IPS-18a (cell line): ENCODE results near the gene ALG5.

Experiments
- H3K27ac ChIP-seq: one replicate; pipeline ENCODE4 v1.5.1; 2013; ENCODE audit warnings: low read length
- H3K27me3 ChIP-seq: one replicate; pipeline ENCODE4 v1.6.1; 2013; ENCODE audit warnings: mild to moderate bottlenecking, low read length; ENCODE audit not compliant: control insufficient read depth, insufficient read depth
- H3K36me3 ChIP-seq: one replicate; pipeline ENCODE4 v1.6.1; 2013; ENCODE audit warnings: low read depth, low read length; ENCODE audit not compliant: control insufficient read depth
- H3K4me1 ChIP-seq: one replicate; pipeline ENCODE4 v1.6.1; 2013; ENCODE audit warnings: low read depth, low read length; ENCODE audit not compliant: control insufficient read depth
- H3K4me3 ChIP-seq: one replicate; pipeline ENCODE4 v1.5.1; 2013; ENCODE audit warnings: low read length
- H3K9ac ChIP-seq: one replicate; pipeline ENCODE4 v1.6.1; 2013; ENCODE audit warnings: mild to moderate bottlenecking, low read length, moderate library complexity
- H3K9me3 ChIP-seq: one replicate; pipeline ENCODE4 v1.6.1; 2013; ENCODE audit warnings: low read depth, low read length; ENCODE audit not compliant: control insufficient read depth

Gene ALG5, protein sequence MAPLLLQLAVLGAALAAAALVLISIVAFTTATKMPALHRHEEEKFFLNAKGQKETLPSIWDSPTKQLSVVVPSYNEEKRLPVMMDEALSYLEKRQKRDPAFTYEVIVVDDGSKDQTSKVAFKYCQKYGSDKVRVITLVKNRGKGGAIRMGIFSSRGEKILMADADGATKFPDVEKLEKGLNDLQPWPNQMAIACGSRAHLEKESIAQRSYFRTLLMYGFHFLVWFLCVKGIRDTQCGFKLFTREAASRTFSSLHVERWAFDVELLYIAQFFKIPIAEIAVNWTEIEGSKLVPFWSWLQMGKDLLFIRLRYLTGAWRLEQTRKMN

DNA sequence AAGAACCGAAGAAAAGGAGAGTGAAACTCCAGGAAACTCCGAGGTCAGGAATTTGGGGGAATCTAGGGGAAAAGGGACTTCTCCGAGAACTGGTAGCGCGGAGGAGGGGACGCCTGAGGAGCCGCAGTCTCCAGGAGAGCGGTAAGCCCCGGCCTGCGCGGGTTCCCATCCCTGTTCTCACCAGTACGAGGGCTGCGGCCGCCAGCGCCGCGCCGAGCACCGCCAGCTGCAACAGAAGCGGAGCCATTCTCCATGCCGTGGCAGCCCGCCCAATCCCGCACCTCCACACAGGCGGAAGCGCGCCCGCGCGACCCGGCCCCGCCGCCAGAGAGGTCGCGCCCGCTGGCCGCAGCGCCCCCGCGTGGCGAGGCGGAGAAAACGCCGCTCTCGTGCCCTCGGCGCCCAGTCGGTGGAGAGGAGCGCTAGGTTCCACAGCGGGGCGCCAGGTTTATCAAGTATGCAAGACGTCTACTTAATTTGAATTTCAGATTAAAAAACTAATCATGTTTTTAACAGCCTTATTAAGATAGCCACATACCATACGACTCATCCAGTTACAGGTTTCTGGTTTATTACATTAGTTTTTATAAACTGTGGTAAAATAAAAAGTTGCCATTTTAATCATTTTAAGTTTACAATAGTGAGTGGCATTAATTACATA is at the start of gene ALG5:
TSS of gene ALG5 (minus strand) at position 287 of the 661 bp plus-strand sequence. CDS start at position 247, 40 bp downstream.
- Histone ChIP-seq H3K27me3 (no peaks in the 10 kb centered on the region), H3K9ac (peak within 1 kb of the TSS; percentile 99), H3K9me3 (no peaks in the 10 kb centered on the region), H3K4me1 (peaks cover 16% of the 10 kb centered on the region), H3K36me3 (peaks cover 27% of the 10 kb centered on the region), H3K27ac (peak within 1 kb of the TSS; percentile 97), H3K4me3 (peak within 1 kb of the TSS; percentile 95)

DNA sequence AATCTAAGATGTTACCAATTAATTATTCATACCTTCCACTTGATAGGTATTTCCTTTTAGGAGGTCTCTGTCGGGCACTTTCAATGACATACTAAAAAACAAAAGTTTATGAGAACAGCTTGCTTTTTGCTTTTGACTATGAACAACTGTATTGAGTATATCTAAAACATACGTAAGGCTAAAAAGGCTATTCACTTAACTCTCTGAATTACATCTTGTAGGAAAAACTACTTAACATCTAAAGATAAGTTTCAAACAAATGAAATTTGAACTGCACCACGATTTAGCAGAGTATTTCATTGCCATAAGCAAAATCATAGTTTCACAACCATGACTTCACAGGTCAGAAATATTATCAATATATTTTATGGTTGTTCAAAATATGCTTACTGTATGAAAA is 48.7 kb upstream of the ALG5 start:
- Histone ChIP-seq H3K27ac (no peak overlapping the region), H3K9ac (no peak overlapping the region), H3K9me3 (no peaks in the 10 kb centered on the region), H3K4me1 (no peaks in the 10 kb centered on the region), H3K4me3 (no peak overlapping the region), H3K27me3 (no peaks in the 10 kb centered on the region), H3K36me3 (peaks cover 47% of the 10 kb centered on the region)

DNA sequence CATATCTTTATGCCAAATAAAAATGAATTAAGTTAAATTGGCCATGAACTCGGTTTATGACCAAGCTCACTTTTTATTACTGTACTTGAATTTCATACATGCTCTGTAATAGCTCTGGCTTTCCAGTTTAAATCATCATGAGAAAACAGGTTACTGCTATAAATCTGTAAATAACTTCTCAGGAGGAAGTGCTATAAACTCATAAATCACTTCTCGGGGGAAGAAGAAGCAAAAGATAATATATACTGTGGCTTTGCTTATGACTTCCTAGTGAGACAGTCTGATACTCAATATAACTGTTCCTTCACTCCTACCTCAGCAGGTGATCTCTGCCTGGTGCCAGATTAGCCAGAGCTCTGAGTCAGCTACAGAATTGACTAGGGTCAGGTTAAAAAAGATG is 47.9 kb upstream of the ALG5 start:
- Histone ChIP-seq H3K27ac (no peak overlapping the region), H3K27me3 (no peaks in the 10 kb centered on the region), H3K9me3 (no peaks in the 10 kb centered on the region), H3K4me3 (no peak overlapping the region), H3K36me3 (peaks cover 55% of the 10 kb centered on the region), H3K9ac (no peak overlapping the region), H3K4me1 (no peaks in the 10 kb centered on the region)

DNA sequence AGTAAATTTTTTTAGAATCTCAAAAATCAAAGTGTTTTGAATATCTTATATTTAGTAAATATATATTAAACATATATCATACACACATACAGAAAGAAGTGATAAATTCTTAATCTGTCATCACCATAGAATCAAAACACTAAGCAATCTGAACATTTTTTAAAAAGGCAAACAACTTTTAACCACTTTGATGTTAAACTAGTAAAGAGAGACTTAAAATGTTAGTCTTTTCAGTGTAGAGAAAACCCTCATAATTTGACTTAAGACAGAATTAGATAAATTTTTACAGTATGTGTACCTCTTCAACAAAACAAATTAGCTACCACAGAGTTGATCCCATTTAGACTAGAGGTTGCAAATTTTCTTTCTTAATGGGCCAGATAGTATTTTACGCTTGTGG is 46.9 kb upstream of the ALG5 start:
- Histone ChIP-seq H3K27me3 (no peaks in the 10 kb centered on the region), H3K9ac (no peak overlapping the region), H3K36me3 (peaks cover 59% of the 10 kb centered on the region), H3K9me3 (no peaks in the 10 kb centered on the region), H3K27ac (no peak overlapping the region), H3K4me1 (no peaks in the 10 kb centered on the region), H3K4me3 (no peak overlapping the region)

DNA sequence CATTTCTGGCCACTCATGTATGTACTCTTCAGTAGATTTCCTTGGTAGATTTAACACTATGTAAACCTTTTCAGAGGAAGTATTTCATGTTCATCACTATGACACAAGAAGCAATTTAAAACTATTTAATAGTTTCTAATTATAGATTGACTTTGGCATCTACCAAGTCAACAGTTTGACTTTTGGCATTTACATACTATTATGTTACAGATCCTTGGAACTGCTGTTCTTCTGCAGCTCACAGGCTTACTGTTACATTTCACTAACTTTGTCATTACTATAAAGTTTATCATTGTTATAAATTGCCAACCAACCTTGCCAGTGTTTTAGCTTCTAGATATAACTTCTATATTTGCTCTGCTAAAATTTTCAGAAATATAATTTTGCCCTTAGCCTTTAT is 41.6 kb upstream of the ALG5 start:
- no peaks in the 10 kb centered on the region for H3K4me1 ChIP-seq
- H3K36me3 ChIP-seq: peaks cover 76% of the 10 kb centered on the region
- no peaks in the 10 kb centered on the region for H3K9me3 ChIP-seq
- H3K9ac ChIP-seq: no peak overlapping the region
- no peaks in the 10 kb centered on the region for H3K27me3 ChIP-seq
- H3K4me3 ChIP-seq: no peak overlapping the region
- H3K27ac ChIP-seq: no peak overlapping the region

DNA sequence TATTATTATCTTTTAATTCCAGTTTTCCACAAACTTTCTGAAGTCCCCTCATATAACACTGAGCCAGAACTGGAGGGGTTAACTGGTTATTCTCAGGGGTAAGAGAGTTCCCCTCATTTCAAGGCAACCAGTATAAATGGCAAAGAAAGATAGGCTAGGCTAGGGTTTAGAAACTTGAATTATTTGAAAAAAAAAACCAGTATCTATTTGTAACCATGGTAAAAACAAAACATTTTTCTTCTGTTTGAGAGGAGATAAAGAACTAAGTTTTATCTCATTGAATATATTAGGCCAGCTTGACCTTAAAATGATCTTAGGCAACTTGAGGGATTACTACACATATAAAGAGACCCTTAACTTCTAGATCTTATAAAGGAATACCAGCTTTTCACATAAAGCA is 40.8 kb upstream of the ALG5 start:
- H3K9ac ChIP-seq: no peak overlapping the region
- peaks cover 81% of the 10 kb centered on the region for H3K36me3 ChIP-seq
- H3K9me3 ChIP-seq: no peaks in the 10 kb centered on the region
- H3K4me3 ChIP-seq: no peak overlapping the region
- no peaks in the 10 kb centered on the region for H3K27me3 ChIP-seq
- H3K27ac ChIP-seq: no peak overlapping the region
- H3K4me1 ChIP-seq: no peaks in the 10 kb centered on the region

DNA sequence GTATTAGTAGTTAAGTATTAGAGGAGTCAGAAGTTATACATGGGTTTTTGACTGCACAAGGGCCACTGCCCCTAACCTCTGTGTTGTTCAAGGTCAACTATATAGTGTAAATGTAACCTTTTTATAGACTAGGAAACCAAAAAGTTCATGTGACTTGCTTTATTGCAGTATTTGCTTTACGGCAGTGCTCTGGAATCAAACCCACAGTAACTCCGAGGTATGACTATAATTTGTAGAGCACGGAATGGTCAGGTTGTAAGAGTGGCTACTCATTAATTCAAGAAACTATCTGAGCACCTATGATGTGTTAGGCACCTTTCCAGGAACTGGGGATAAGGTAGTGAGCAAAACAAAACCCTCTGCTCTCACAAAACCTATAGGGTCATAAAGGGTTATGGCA is 38.1 kb upstream of the ALG5 start:
- H3K36me3 ChIP-seq: peaks cover 79% of the 10 kb centered on the region

DNA sequence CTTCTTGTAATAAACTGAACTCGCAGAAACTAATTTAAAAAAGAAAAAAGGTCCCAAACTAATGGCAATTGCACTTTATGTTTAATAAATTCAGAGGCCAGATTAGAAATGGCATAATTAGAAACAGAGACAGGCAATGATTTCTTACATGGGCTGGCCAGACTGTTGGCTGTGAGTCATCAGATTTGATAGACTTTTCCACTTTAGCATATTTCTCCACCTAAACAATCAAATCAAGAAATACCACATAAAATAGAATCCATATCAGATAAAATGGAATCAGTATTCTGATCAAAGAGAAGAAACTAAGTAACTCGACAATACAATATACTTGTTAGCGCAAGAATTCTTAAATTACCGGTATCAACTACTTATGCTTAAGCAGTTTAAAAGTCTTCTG is 30.5 kb upstream of the ALG5 start:
- Histone ChIP-seq H3K27ac (no peak overlapping the region), H3K9ac (no peak overlapping the region), H3K36me3 (peaks cover 84% of the 10 kb centered on the region), H3K9me3 (no peaks in the 10 kb centered on the region), H3K4me1 (no peaks in the 10 kb centered on the region), H3K27me3 (no peaks in the 10 kb centered on the region), H3K4me3 (no peak overlapping the region)

More for the DNA sequence above, 38.1 kb upstream of the ALG5 start:
- Histone ChIP-seq H3K9ac (no peak overlapping the region), H3K9me3 (no peaks in the 10 kb centered on the region), H3K4me3 (no peak overlapping the region), H3K27ac (no peak overlapping the region), H3K4me1 (no peaks in the 10 kb centered on the region), H3K27me3 (no peaks in the 10 kb centered on the region)

DNA sequence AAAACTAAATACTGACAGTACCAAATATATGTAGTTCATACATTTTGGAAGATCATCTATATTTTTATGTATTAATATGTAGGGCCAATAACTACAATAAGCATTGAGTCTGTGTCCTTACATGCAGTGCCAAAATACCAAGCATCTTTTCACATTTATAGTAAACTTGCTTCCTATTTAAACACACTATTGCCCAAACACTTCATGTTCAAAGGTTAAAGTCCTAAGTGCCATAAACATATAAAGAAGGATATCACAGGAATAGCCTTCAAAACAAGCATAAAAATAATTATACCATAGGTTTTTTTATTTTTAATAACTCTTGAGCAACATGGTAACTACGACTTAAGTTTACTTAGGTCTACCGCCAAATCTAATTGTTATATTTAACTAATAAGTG is 28.5 kb upstream of the ALG5 start:
- Histone ChIP-seq H3K27me3 (no peaks in the 10 kb centered on the region), H3K36me3 (peaks cover 83% of the 10 kb centered on the region), H3K9me3 (no peaks in the 10 kb centered on the region), H3K4me1 (no peaks in the 10 kb centered on the region), H3K27ac (no peak overlapping the region), H3K9ac (no peak overlapping the region), H3K4me3 (no peak overlapping the region)

DNA sequence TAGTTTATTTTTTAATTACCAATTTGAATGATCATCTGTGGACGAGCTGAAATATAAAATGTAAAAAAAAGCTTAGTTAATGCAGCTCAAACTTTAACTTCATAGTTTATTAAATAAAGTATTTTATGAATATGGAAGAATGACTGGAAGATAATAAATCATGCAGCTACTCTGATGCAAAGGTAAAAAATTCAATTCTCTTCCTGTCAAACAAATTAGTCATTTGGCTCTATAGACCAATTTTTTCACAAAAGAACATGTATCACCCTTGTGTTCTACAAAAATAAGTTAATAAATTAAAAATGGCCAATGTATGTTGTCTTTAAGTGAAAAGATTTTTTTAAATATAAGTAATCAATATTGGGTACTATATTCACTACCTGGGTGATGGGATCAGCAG is 27.6 kb upstream of the ALG5 start:
- Histone ChIP-seq H3K4me3 (no peak overlapping the region), H3K27me3 (no peaks in the 10 kb centered on the region), H3K4me1 (no peaks in the 10 kb centered on the region), H3K9me3 (no peaks in the 10 kb centered on the region), H3K36me3 (peaks cover 83% of the 10 kb centered on the region), H3K27ac (no peak overlapping the region), H3K9ac (no peak overlapping the region)

DNA sequence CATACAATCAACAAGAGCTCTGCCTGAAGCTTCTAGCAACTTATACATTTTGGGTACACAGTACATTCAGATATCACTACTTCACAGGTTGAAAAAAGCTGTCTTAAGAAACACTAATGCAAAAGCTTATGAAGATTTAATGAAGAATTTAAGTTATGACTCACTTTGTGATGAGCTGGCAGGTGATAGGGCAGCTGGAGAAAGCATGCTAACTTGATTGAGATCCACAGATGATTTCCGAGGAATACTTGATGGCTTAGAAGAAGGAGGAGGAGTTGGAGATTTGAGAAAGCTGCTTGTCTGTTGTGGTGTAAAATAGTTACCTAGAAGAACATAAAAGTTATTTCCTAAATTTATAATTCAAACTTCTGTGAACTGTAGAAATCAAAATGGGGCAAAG is 24.7 kb upstream of the ALG5 start:
- Histone ChIP-seq H3K4me1 (no peaks in the 10 kb centered on the region), H3K4me3 (no peak overlapping the region), H3K36me3 (peaks cover 89% of the 10 kb centered on the region), H3K27me3 (no peaks in the 10 kb centered on the region), H3K9ac (no peak overlapping the region), H3K27ac (no peak overlapping the region), H3K9me3 (no peaks in the 10 kb centered on the region)

DNA sequence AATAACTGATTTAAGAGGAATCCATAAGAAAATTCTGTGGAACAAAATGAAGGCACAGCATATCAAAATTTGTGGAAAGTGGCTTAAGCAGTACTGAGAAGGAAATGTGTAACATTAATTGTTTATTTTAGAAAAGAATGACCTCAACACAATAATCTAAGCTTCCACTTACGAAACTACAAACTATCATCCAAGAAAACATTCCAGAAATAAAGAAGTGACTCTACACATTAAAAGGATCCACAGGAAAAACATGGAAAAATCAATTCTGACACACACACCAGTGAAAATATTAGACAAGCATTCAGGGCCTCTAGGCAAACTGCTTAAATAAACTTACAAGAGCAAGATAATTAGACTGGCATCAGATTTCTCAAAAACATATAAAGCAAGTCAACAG is 15.5 kb upstream of the ALG5 start:
- peaks cover 78% of the 10 kb centered on the region for H3K36me3 ChIP-seq
- no peaks in the 10 kb centered on the region for H3K4me1 ChIP-seq
- H3K27me3 ChIP-seq: no peaks in the 10 kb centered on the region
- no peaks in the 10 kb centered on the region for H3K9me3 ChIP-seq
- H3K4me3 ChIP-seq: no peak overlapping the region
- H3K27ac ChIP-seq: no peak overlapping the region
- H3K9ac ChIP-seq: no peak overlapping the region
